Left renal cortex interstitium (tissue), 4 donors: ENCODE measurements around the gene SERP1. TPM values are rescaled to one million over a fixed set of nuclear protein-coding genes. Genes with fewer than 3 reads are reported as not detected.
A peak's percentile ranks its signal among the peaks of the same experiment; 100 is the strongest.

Experiments
- DNase-seq, 4 donors: peaks; one replicate each; pipeline ENCODE4 v3.0.0-alpha.2; 2013; ENCODE audit warnings: low read depth in 4 of 4, low spot score in 2 of 4, missing footprints in 1 of 4
- polyA plus RNA-seq, 4 donors: library from polyadenylated mRNA; unstranded; fragments of 120-200 nt; gene quantifications; one replicate each; pipeline ENCODE4 v1.2.1, GENCODE V29; 2013; ENCODE audit not compliant: insufficient read length in 4 of 4

Gene SERP1
- polyA plus RNA-seq: 100 to 1,000 TPM; 113 to 139 (median 129) TPM

- peak; percentile 97 to 99 (median 98) for DNase-seq
These were observed at the start of gene SERP1, which contains the start of gene EIF2A for GRCh38 chr3:150546226-150547044. TSS of gene SERP1 (minus strand) at chr3:150546496. CDS start at chr3:150546135, 361 bp downstream. TSS of gene EIF2A (plus strand) at chr3:150546787. CDS start at chr3:150546803, 16 bp downstream.

DNA sequence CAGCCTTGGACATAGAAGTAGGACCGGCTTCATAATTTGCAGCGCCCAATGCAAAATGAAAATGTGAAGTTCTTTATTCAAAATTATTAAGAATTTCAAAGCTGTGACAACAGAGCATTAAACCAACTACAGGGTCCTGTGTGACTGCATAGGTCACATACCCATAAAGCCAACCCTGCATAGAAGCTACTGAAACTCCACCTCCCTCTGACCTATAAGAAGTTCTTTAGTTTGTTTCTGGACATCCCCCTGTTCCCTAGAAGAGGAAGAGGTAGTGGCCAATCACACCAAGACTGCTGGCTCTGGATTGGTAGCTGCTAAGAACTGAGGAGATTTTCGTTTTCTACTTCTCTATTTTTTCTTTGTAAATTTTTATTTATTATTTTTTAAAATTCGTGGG is 47.9 kb upstream of the SERP1 start:
- DNase-seq: no peak

- no peak for DNase-seq
These were observed 43.5 kb upstream of the SERP1 start for GRCh38 chr3:150589759-150590158.

- no peak for DNase-seq
These were observed 41.9 kb upstream of the SERP1 start for GRCh38 chr3:150588027-150588830.

DNA sequence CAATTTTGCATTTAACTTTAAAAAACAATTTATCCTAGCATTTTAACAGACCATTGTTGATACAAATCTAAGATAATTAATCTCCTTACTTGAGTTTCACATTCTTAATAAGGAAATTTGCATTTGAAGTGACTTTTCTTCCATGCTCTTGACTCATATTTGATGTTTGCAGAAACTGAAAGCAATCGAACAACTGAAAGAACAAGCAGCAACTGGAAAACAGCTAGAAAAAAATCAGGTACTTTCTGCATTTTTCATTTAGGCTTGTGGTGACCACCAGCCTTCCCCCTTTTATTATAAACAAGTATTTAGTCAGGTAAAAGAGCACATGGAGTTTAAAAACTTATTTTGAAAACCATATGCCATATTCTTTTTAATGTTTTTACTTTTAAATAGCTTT is 36.7 kb upstream of the SERP1 start:
- DNase-seq: no peak

DNA sequence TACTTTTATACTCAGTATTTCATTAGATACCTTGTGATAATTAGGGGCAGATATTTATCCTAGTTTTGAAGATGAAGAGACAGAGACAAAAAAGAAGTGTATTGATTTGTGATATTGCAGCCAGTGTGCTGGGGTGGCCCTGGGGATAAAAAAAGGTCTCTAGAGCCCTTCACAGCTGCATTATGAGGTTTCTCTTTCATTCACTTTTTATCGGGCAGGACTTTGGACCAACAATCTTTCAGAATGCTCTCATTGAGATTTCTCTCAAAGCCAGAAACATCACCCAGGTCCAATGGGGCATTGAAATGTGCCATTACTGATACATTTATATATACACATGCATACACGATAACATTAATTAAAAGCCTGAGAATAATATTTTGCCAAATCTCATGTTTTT is 36.3 kb upstream of the SERP1 start:
- DNase-seq: no peak

- DNase-seq: no peak
These were observed 34.9 kb upstream of the SERP1 start for GRCh38 chr3:150581174-150581573.

DNA sequence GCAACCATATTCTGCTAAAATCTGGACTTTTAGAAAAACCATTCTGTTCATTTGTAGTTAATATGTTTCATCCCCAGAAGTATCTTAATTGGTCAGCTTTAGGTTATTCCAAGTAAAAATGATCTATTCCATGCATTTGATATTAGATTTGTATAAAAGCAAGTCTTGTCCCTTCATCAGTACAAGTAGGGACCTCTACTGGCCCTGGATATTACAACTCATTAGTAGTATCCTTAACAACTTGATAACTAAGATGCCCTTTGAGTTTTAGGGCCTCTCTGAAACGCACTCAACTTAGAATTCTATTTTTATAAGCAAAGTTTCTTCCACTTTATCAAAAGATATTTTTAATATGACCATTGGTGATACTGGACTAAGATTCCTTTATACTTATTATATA is 31.6 kb upstream of the SERP1 start:
- no peak for DNase-seq

DNA sequence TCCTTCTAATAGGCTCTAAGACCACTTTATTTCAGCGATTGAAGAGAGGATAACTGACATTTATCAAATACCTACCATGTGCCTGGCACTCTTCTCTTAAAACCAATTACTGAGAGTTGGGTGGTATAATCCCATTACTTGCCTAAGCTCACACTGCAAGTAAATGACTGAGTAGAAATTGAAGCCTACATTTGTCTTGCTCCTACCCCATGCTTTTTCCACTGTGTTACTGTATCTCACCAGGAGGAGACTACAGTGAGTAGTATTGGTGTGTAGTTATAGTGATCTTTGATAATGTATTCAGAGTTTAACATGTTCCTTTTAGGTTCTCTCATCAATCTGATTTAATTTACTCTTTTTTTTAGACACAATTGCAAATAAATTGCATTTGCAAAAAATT is 21.0 kb upstream of the SERP1 start:
- no peak for DNase-seq

DNA sequence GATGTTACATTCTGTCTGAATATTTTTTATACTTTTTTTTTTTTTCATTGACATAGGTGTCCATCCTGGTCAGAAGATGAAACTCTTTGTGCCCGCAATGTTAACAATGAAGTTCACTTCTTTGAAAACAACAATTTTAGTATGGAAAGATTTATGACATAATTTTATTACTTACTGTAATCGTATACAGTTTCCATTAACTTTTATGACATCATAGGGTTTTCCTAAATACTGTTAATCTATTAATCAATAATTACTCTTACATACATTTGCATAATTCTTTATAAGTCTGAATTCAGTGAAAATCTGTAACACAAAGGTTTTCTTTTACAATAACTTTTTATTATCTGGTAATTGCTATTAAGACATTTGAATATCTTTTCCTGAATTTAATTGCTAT is 17.9 kb upstream of the SERP1 start:
- no peak for DNase-seq

DNA sequence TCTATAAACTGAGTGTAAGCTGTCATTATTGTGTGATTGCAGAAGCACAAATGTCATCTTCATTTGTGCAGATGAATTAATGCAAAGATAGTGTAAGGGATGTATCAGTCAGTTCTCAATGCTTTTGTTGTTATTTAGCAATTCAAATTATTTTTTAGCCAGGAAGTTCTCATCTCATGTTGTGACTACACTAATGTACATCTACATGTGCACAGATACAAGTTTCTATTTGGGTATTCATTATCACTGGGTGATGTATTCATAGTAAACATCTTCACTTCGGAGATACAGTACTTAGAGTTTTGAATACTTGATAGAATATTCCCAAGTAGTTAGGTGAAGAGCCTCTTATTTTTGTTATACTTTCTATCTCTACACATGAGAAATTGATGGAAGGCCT is 11.4 kb upstream of the SERP1 start:
- DNase-seq: no peak

DNA sequence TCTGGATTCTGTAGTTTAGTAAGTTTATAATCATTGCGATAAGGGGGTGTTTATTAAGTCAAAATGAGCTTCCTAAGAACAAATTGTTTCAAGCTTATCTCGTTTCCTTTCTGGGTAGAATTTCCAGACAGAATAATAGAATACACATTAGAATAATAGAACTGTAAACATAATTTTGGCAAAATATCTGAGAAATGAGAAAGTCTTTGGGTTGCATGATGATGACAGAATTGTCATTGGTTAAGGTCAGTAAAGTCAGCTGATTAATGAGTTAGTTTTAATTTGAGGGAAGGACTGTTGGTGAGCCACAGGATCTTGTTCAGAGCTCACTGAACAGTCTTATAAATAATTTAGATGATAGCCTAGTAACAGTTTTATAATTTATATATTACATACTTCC is 10.5 kb upstream of the SERP1 start:
- no peak for DNase-seq

GRCh38 chr3:150555859-150556436 is 9.7 kb upstream of the SERP1 start:
- DNase-seq: no peak

GRCh38 chr3:150547045-150547741 is 897 bp upstream of the SERP1 start:
- DNase-seq: no peak

- DNase-seq: peak in 3 of 4 donors; percentile 24 to 47 (median 44)
These were observed 674 bp downstream of the SERP1 start for GRCh38 chr3:150545419-150546225.

DNA sequence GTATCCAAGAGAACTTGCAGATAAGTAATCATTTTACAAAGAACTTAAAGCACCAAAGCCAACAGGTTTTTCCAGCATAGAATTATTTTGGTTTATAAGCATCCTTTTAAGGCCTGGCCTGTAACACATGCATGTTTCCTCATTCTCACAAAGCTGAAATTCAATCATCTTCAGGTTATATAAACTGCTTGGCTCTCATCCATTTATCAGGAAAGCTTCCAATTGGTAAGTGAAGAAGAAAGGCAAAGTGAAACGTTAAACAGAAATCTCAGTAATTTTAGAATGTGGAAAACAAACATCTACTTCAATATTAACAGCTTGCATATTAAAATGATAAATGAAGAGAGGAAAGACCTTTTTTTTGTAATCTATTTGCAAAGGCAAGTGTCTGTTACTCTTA is 1.6 kb downstream of the SERP1 start:
- DNase-seq: no peak

GRCh38 chr3:150544041-150544440 is 2.3 kb downstream of the SERP1 start:
- no peak for DNase-seq

- DNase-seq: no peak
These were observed 2.8 kb downstream of the SERP1 start for GRCh38 chr3:150543531-150543930.

GRCh38 chr3:150543128-150543527 is 3.2 kb downstream of the SERP1 start:
- no peak for DNase-seq

DNA sequence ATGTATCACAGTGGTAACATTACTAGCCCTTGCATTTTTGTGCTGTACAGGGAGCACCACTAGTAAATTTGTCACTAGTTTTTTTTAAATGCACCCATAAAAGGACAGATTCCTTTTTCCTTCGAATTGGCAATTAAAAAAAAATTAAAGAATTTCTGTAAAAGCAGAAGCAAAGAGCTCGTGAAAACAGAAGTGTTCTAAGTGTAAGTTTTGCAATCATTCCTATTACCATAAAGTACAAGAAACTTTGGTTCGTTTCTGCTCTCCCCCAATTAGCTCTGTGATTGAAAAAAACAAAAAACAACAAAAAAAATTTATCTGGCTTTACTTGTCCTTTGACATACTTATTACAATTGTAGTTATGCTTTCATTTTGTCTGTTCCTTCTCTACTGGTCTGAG is 5.3 kb downstream of the SERP1 start:
- DNase-seq: no peak
